ENCODE data around the gene DAB2IP.
"Not testable (repeated sequence)": the region's sequence is repeated elsewhere in the genome, so short reads cannot be mapped to it uniquely, and the experiment has no call there.

The DAB2IP gene

GRCh38 chr9:121781701-121782464 is 130.4 kb downstream of the DAB2IP start:
- DNase-seq, result no peak

GRCh38 chr9:121782514-121783110 is 131.2 kb downstream of the DAB2IP start:
- no peak for DNase-seq

- no peak for DNase-seq
These were observed 131.7 kb downstream of the DAB2IP start for GRCh38 chr9:121783111-121783510.

GRCh38 chr9:121783521-121784507 is 132.4 kb downstream of the DAB2IP start:
- no peak for DNase-seq

- no peak for DNase-seq
These were observed 133.4 kb downstream of the DAB2IP start for GRCh38 chr9:121784731-121785411.

GRCh38 chr9:121785673-121786542 is 134.5 kb downstream of the DAB2IP start:
- DNase-seq, result no peak

- DNase-seq, result no peak
These were observed 135.1 kb downstream of the DAB2IP start for GRCh38 chr9:121786543-121786948.

- no peak for DNase-seq
These were observed 135.6 kb downstream of the DAB2IP start for GRCh38 chr9:121786998-121787422.

- DNase-seq, result no peak
These were observed 137.4 kb downstream of the DAB2IP start for GRCh38 chr9:121788686-121789366.

- no peak for DNase-seq
These were observed 139.4 kb downstream of the DAB2IP start for GRCh38 chr9:121790841-121791240.

- DNase-seq, result not testable (repeated sequence)
These were observed 141.0 kb downstream of the DAB2IP start for GRCh38 chr9:121792476-121792875.

GRCh38 chr9:121794334-121794733 is 142.9 kb downstream of the DAB2IP start:
- DNase-seq, result not testable (repeated sequence)

- DNase-seq, result no peak
These were observed 145.6 kb downstream of the DAB2IP start for GRCh38 chr9:121797081-121797480.

- no peak for DNase-seq
These were observed 147.5 kb downstream of the DAB2IP start for GRCh38 chr9:121798941-121799340.

- no peak for DNase-seq
These were observed 148.9 kb downstream of the DAB2IP start for GRCh38 chr9:121800376-121800775.

GRCh38 chr9:121801579-121801978 is 150.1 kb downstream of the DAB2IP start:
- DNase-seq, result no peak

- DNase-seq, result no peak
These were observed 151.3 kb downstream of the DAB2IP start for GRCh38 chr9:121802753-121803152.

- no peak for DNase-seq
These were observed 155.8 kb downstream of the DAB2IP start for GRCh38 chr9:121807069-121807822.

GRCh38 chr9:121807823-121808278 is 156.4 kb downstream of the DAB2IP start:
- DNase-seq, result no peak

GRCh38 chr9:121808781-121809180 is 157.3 kb downstream of the DAB2IP start:
- DNase-seq, result no peak
